NT2/D1 (cell line): ENCODE results near the gene SFXN2.

Experiments used
- SUZ12 ChIP-seq: IDR thresholded peaks from 2 replicates; pipeline ENCODE4 v1.6.1; 2011; ENCODE audit not compliant: insufficient read length, insufficient read depth; ENCODE audit errors: extremely low read depth
- YY1 ChIP-seq: IDR thresholded peaks from 2 replicates; pipeline ENCODE4 v1.6.1; 2011; ENCODE audit not compliant: insufficient read length, insufficient read depth
- ZNF274 ChIP-seq: IDR thresholded peaks from 2 replicates; pipeline ENCODE4 v1.6.1; 2011; ENCODE audit warnings: mild to moderate bottlenecking, low read depth, low read length

DNA sequence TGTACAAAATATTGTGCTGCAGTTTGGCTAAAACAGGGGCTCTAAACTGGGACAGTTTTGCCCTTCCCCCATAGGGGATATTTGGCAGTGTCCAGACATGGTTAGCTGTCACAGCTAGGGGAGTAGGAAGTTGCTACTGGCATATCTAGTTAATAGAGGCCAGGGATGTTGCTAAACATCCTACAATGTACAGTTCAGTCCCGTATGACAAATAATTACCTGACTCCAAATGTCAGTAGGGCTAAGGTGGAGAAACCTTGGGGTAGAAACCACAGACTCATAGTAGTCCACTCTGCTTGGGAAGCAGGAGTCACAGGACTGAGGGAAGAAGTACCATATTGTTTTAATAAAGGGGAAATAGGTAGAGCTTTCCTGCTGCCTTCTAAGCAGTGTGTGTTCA, 69.1 kb downstream of the SFXN2 start:
- TF ChIP-seq SUZ12: no peak
- no peak for TF ChIP-seq YY1
- no peak for TF ChIP-seq ZNF274
